HG03442 (cell line): Measurements from ENCODE around the gene SETD4.

Experiments
- ATAC-seq: cut with Tn5 transposase; IDR thresholded peaks from one replicate; pipeline ENCODE4 v1.9.1; 2021; ENCODE audit warnings: mild to moderate bottlenecking, moderate library complexity; ENCODE audit not compliant: unreplicated experiment

Gene SETD4

GRCh38 chr21:36015045-36015444, 45.3 kb downstream of the SETD4 start:
- no peak for ATAC-seq

DNA sequence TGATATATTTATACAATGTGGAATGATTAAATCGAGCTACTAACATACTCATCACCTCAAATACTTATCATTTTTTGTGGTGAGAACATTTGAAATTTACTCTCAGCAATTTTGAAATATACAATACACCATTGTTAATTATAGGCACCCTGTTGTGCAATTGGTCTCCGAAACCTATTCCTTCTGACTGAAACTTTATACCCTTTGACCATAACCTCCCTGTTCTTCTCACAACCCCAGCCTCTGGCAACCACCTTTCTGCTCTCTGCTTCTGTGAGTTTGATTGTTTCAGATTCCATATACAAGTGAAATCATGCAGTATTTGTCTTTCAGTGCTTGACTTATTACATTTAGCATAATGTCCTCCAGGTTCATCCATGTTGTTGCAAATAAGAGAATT, 49.5 kb downstream of the SETD4 start:
- ATAC-seq: no peak

GRCh38 chr21:36008505-36008904, 51.8 kb downstream of the SETD4 start:
- ATAC-seq: no peak

DNA sequence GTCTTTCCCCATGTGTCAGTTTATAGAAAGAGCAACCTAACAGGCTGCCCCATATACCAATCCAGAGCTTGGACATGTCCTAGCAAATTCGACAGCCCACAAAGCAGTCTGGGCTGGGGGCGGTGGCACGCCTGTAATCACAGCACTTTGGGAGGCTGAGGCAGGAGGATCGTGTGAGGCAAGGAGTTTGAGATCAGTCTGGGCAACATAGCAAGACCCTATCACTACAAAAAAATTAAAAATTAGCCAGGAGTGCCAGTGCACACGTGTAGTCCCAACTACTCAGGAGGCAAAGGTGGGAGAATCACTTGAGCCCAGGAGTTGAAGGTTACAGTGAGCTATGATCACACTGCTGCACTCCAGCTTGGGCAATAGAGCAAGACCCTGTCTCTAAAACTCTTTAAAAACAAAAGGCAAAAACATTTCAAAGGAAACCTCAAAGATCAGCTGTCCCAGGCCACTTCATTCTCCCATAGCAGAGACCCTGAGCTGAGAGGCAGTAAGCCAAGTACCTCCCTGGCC, 54.4 kb downstream of the SETD4 start:
- ATAC-seq: no peak

- no peak for ATAC-seq
Observed at GRCh38 chr21:36005018-36005417, 55.3 kb downstream of the SETD4 start.

- ATAC-seq: no peak
Observed at GRCh38 chr21:36004441-36004840, 55.9 kb downstream of the SETD4 start.

DNA sequence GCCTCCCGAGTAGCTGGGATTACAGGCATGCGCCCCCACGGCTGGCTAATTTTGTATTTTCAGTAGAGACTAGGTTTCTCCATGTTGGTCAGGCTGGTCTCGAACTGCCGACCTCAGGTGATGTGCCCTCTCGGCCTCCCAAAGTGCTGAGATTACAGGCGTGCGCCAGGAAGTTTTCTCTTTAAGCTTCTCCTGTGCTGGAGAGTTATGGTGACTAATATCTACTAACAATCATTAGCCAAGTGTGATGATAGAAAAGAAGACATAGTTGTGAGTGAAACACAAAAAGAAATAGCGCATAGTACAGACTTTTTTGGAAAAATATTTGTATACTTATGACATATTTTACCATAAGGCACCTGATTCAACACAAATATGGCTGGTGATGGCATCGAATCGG, 56.5 kb downstream of the SETD4 start:
- ATAC-seq: no peak

- no peak for ATAC-seq
Observed at GRCh38 chr21:35996217-35996616, 64.1 kb downstream of the SETD4 start.

GRCh38 chr21:35995522-35996088, 64.7 kb downstream of the SETD4 start:
- no peak for ATAC-seq

DNA sequence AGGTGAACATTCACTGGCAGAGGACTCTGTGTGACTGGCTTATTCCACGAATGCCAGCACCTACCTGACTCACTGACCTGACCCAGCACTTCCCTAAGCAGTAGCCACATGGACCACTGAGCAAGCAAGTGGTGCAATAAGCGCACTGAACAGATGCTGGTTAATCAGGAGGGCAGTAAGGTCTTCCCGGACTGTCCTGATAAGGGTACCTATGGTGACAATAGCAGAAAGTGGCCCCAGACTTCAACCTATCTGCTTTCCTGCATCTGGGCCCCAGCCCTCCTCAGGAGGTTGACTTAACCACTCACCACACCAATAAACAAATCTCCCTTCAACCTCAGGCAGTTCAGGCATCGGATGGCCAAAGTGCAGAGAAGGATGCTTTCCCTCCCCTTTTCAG, 65.7 kb downstream of the SETD4 start:
- no peak for ATAC-seq

GRCh38 chr21:35993875-35994490, 66.3 kb downstream of the SETD4 start:
- ATAC-seq: no peak

- ATAC-seq: no peak
Observed at GRCh38 chr21:35991131-35991530, 69.2 kb downstream of the SETD4 start.

GRCh38 chr21:35990609-35991008, 69.7 kb downstream of the SETD4 start:
- no peak for ATAC-seq

- no peak for ATAC-seq
Observed at GRCh38 chr21:35989138-35989735, 71.1 kb downstream of the SETD4 start.

DNA sequence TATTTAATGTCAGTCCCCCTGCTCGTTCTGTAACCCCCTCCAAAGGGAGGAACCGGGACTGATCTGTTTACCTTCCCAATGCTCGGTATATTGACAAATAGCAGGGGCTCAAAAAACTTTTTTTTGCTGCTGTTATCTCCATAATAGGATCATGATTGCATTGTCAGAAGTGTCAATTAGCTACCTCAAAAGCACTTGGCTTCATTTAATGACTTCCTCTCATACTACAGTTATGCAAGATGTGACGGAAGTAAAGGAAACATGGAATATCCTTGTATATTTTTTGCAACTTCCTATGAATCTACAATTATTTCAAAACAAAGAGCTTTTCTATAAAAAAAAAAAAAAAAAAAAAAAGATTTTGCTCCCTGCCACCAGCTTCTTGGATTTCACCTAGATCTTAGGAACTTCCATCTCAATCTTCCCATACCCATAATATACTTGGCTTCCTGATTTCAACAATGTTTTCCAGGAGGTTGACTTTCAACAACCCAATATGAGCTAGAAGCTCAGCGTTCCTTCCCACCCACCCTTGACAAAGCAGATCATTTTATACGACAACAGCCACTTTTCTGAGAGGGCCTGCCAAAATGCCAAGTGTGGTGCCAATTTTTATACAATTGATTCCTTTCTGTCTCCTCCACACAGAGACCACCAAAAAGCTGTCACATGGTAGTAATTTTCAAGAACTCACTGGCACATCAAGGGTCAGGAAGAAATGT, 71.7 kb downstream of the SETD4 start:
- no peak for ATAC-seq

GRCh38 chr21:35987475-35987874, 72.9 kb downstream of the SETD4 start:
- no peak for ATAC-seq

GRCh38 chr21:35984654-35985361, 75.5 kb downstream of the SETD4 start:
- ATAC-seq: no peak
